Cardiac septum (tissue), 1 donor: ENCODE measurements around the gene C1QA. TPM values are rescaled to one million over a fixed set of nuclear protein-coding genes. Genes with fewer than 3 reads are reported as not detected.

Experiments used
- DNase-seq: peaks from one replicate; pipeline ENCODE4 v3.0.0-alpha.2; 2020; ENCODE audit warnings: low spot score
- intact Hi-C: fragments of 100-400 bp; cut with DNase I; formaldehyde crosslinking; loops from one replicate; pipeline ENCODE4 v1.14.0; 2022
- long read RNA-seq: library from polyadenylated mRNA; unstranded; transcript quantifications from one replicate; pipeline ENCODE4 v2.0.0, GENCODE V29; 2021
- total RNA-seq: library from RNA; stranded (reverse); fragmentation: NEBNext Ultra II Directional; extraction: Animal tissue kit (Norgen Biotek cat#: 25700); gene quantifications from one replicate; pipeline ENCODE4 v1.2.1, GENCODE V29; 2021
- donor health status: DM: no; HTN: no; CAD: no.

C1QA gene
- total RNA-seq, result 35.1 TPM
- long read RNA-seq, transcript C1QA-201 (3 exons, 1,143 nt), result major isoform, 16 of 18 reads
- long read RNA-seq, partial matches to known transcripts, result 1 of 18 reads
- long read RNA-seq, other reads (novel, unspliced or antisense), result 0 of 18 reads

- intact Hi-C loops, result no loop called here
- no peak for DNase-seq
Observed at GRCh38 chr1:22636353-22636752, at the start of gene C1QA. Gene C1QA, plus strand, starts transcription at chr1:22636628. Its CDS starts 989 bp downstream, at chr1:22637617.

- intact Hi-C loops, result no loop called here
- no peak for DNase-seq
Observed at GRCh38 chr1:22587247-22587646, 49.2 kb upstream of the C1QA start.

GRCh38 chr1:22588899-22589422, 47.5 kb upstream of the C1QA start:
- intact Hi-C loops, result no loop called here
- no peak for DNase-seq

- no peak for DNase-seq
- intact Hi-C loops, result no loop called here
Observed at GRCh38 chr1:22591576-22591975, 44.9 kb upstream of the C1QA start.

- intact Hi-C loops, result no loop called here
- DNase-seq, result no peak
Observed at GRCh38 chr1:22592051-22592450, 44.4 kb upstream of the C1QA start.

- intact Hi-C loops, result no loop called here
- no peak for DNase-seq
Observed at GRCh38 chr1:22592919-22593790, 43.3 kb upstream of the C1QA start.

- no peak for DNase-seq
- intact Hi-C loops, result no loop called here
Observed at GRCh38 chr1:22594396-22594795, 42.0 kb upstream of the C1QA start.

GRCh38 chr1:22595108-22595507, 41.3 kb upstream of the C1QA start:
- DNase-seq, result no peak

GRCh38 chr1:22597301-22597965, 39.0 kb upstream of the C1QA start:
- intact Hi-C loops, result no loop called here
- no peak for DNase-seq

More at GRCh38 chr1:22595108-22595507, 41.3 kb upstream of the C1QA start:
- intact Hi-C loops, result no loop called here

- intact Hi-C loops, result no loop called here
Observed at GRCh38 chr1:22597996-22598395, 38.4 kb upstream of the C1QA start.

GRCh38 chr1:22598736-22599135, 37.7 kb upstream of the C1QA start:
- intact Hi-C loops, result no loop called here
- DNase-seq, result no peak

More at GRCh38 chr1:22597996-22598395, 38.4 kb upstream of the C1QA start:
- no peak for DNase-seq

- DNase-seq, result no peak
- intact Hi-C loops, result no loop called here
Observed at GRCh38 chr1:22600071-22600816, 36.2 kb upstream of the C1QA start.

- no peak for DNase-seq
- intact Hi-C loops, result no loop called here
Observed at GRCh38 chr1:22600817-22601605, 35.4 kb upstream of the C1QA start.

GRCh38 chr1:22601610-22602009, 34.8 kb upstream of the C1QA start:
- intact Hi-C loops, result no loop called here
- no peak for DNase-seq

- no peak for DNase-seq
- intact Hi-C loops, result no loop called here
Observed at GRCh38 chr1:22602060-22602740, 34.2 kb upstream of the C1QA start.

- no peak for DNase-seq
- intact Hi-C loops, result no loop called here
Observed at GRCh38 chr1:22606161-22606560, 30.3 kb upstream of the C1QA start.

- no peak for DNase-seq
- intact Hi-C loops, result no loop called here
Observed at GRCh38 chr1:22607154-22607553, 29.3 kb upstream of the C1QA start.

- intact Hi-C loops, result no loop called here
- DNase-seq, result no peak
Observed at GRCh38 chr1:22608361-22608760, 28.1 kb upstream of the C1QA start.
